Non-pigmented ciliary epithelial cell (primary cell): ENCODE measurements around the gene PHC2.

Experiments
- DNase-seq: peaks from one replicate; pipeline ENCODE4 v3.0.0-alpha.2; 2010; ENCODE audit warnings: low read depth

The PHC2 gene

DNA sequence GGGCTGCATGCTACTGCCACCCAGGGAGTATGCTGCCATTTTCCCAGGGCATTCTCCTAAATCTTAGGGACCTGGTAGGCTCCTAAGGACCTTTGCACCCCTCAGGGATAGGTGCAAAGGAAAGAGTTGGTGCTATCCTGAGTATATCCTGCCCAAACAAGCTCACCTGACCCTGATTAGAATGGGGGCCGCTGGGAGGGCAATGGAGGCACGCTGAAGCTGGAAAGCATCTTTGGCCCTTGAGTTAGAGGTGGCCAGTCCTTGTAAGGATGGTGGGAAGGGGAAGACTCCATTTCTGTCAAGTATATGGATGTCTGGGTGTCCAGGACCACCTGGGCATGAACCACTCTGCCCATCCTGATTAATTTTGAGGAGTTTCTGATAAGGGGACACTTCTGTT is 61.1 kb downstream of the PHC2 start:
- no peak for DNase-seq

DNA sequence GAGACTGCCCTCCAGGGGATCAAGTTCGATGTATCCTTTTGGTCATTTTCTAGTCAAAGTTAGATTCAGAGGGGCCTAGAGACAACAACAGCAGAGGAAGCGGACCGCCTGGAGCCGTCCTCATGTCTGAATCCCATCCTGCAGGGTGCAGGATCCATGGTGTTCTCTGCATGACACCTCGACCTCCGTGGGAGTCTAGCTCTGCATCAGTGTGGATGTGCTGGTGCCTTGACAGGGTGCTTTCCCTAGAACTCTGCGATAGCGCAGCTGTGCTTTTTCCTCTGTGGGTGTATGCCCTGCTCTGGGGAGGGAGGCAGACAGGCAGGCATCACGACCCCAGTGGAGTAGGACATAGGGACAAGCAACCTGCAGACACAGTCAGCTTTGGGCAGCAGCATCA is 61.8 kb downstream of the PHC2 start:
- DNase-seq = no peak

DNA sequence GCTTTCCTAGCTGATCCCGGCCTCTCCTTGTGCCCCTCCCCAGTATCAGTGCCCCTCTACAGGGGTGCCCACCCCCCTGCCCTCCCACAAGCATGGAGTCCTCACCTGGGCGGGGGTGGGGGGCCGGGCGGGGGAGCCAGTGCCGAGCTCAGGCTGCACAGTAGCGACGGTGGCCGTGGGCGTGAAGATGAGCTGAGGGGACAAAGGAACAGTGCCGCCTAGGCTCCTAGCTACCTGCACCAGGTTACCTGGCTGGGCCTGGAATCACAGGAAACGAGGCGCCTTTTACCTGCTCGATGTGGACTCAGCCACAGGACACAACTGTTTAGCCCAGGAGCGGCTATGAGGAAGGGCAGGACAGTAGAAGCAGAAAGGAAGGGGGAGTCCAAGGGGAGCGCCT is 62.5 kb downstream of the PHC2 start:
- no peak for DNase-seq

- DNase-seq = no peak
Measured at GRCh38 chr1:33367485-33368405, 63.1 kb downstream of the PHC2 start.

DNA sequence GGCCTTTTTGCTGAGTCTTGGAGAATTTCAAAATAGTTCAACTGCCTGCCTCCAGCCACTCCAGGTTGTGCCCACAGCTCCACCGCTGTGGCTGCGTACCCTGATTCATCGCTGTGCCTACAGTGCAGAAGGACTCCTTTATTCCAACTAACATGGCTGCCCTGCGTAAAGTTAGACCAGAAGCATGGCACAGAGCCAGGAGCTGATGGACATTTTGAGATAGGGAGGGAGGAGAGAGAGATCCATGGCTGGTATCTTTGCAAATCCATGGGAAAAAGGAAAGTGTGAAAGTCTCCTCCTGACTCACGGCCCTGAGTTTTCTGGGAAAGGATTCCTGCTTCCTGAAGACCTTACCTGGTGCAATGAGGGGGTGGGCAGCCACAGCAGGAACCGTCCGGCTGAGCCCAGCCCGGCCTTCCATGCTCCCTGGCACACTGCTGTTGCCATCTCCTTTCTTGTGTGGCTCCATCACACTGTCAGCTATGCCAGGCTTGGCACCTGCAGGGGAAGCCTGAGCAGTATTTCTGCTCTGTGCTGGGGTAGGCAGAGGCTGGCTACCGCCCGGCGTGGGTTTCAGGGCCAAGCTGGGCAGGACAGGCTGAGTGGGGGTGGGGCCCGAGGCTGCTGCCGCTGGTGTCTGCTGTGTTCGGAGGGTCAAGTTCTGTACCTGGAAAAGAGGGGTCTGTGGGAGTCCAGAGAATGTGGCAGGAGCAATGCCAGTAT is 64.0 kb downstream of the PHC2 start:
- DNase-seq = no peak

GRCh38 chr1:33365560-33365997 is 65.3 kb downstream of the PHC2 start:
- DNase-seq = no peak

- DNase-seq = no peak
Measured at GRCh38 chr1:33364565-33364918, 66.4 kb downstream of the PHC2 start.

DNA sequence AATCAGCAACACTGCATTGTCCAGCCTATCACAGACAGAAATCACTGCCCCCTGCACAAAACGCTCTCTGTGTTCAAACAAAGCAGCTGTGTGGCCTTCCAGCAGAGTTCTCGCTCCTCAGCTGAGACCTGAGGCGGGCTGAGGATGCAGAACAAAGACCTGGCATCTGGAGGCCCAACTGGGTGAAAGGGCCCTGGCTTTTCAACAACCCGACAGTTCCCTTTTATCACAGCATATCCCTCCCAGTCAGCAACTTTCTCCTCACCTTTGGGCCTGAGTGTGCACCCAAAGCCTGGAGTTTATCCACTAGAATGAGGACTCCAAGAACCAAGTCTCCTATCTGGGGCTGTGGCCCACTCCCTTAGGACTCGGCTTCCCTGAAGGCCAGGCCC is 67.4 kb downstream of the PHC2 start:
- DNase-seq = no peak

GRCh38 chr1:33363021-33363420 is 67.9 kb downstream of the PHC2 start:
- DNase-seq = no peak

DNA sequence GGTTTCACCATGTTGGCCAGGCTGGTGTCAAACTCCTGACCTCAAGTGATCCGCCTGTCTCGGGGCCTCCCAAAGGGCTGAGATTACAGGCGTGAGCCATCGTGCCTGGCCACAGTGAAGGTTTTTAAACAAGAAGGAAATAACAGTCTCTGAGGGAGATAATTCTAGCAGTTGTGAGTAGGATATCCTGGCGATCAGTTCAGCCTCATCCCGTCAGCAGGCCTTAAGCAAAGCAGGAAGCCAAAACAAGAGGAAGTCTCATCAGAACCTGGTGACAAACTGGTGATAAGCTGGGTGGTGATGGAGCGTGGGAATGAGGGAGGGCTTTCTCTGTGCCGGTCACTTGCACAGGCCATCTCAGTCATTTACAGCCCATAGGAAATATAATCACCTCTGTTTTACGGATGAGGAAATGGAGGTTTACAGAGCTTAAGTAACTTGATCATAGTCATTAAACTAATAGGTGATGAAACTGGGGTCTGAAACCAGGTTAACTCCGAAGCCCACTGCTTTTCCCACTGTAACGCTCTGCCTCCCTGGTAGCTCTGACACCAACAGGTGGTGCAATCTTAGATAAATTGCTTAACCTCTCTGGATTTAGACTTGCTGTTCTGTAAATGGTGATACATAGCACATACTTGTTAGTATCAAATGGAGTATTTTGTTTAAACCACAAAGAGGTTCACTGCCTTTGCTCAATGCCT is 69.2 kb downstream of the PHC2 start:
- no peak for DNase-seq

DNA sequence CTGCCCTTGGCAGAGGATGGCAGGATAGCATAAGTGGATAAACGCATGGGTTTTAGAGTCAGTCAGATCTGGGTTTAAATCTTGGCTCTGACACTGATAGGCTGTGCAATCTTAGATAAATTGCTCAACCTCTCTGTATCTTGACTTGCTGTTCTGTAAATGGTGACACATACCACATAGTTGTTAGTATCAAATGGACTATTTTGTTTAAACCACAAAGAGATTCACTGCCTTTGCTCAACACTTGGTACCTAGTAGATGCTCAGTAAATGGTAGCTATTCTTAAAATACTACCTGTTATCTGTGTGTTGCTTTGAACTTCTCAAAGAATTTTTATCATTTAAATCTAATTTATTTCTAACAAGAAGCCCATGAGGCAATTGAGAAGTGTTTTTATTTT is 70.5 kb downstream of the PHC2 start:
- DNase-seq = no peak

DNA sequence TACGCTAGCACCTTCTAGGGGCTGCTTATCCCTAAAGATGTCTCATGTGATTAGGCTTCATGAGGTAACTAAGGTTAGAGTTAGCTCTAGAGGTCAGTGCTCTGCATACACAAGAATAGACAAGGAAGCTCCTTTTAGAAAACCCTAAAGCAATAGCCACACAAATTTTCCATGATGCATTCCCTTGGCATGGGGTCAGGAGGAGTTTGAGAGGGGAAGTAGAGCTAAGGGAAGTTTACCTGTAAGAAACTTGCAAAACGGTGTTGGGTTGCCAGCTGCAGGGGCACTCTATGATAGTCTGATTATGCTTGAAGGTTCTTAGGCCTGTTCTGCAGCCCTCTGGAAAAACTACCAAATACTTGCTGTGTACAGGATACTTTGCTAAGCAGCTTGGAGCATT is 71.0 kb downstream of the PHC2 start:
- DNase-seq = no peak

- DNase-seq = no peak
Measured at GRCh38 chr1:33358795-33359503, 71.9 kb downstream of the PHC2 start.

- no peak for DNase-seq
Measured at GRCh38 chr1:33358114-33358794, 72.6 kb downstream of the PHC2 start.

GRCh38 chr1:33357099-33357498 is 73.8 kb downstream of the PHC2 start:
- DNase-seq = no peak

DNA sequence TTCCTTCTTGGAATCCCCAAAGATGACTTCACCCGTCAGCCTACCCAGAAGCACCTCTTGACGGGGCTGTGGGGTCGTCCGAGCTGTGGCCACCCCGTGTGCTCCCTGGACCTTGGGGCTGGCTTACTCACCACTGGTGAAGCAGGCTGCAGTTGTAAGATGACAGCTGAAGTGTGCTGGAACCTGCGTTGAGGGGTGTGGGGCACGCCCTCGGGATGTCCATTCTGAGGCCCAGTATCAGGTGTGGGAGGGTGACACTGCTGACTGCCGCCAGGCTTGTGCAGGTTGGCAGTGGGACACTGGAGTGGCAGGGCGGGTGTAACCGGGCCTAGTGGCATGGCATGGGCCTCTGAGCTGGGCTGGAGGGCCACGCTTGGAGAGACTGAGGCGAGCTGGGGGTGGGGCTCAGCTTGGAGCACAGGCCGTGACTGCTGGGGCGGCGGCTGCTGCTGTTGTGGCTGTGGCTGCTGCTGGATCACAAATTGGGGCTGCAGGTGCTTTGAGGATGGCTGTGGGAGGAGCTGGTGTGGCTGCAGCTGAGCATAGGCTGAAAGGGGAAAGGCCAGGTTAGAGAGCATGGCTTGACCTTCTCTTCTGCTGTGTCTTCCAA is 76.1 kb downstream of the PHC2 start:
- DNase-seq = no peak

DNA sequence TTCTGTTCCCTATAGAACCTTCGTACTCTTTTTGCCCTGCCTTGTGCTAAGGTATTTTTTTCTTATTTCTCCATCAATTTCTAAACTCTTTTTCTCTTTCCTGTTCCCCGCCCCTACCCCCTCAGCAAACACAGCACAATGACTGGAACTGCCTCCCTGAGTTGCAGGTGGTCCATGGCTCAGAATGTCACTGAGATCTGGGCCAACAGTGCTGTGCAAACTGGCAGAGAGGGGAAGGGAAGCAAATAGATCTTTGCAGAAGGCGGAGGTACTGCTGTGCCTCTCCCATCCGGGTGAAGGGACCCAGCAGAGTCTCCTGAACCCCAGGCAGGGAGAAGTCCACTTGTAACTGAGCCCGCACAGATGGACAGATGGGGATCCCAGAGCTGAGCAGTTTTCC is 77.4 kb downstream of the PHC2 start:
- DNase-seq = no peak

DNA sequence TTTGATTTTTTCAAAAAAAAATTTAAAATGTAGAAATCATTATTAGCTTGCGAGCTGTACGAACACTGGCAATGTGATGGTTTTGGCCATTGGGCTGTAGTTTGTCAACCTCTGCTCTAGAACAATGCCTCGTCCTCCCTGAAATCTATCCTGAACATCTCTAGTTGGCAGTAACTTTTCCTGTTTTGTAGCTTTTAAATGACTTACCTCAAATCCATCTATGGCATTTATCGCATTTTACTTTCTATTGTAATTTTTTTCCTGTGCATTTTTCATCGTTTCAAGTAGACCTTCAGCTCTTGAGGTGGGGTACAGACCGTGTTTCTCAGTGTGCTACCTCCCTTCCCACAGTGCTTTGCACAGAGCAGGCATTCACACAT is 79.6 kb downstream of the PHC2 start:
- no peak for DNase-seq

GRCh38 chr1:33350611-33351280 is 80.1 kb downstream of the PHC2 start:
- no peak for DNase-seq

DNA sequence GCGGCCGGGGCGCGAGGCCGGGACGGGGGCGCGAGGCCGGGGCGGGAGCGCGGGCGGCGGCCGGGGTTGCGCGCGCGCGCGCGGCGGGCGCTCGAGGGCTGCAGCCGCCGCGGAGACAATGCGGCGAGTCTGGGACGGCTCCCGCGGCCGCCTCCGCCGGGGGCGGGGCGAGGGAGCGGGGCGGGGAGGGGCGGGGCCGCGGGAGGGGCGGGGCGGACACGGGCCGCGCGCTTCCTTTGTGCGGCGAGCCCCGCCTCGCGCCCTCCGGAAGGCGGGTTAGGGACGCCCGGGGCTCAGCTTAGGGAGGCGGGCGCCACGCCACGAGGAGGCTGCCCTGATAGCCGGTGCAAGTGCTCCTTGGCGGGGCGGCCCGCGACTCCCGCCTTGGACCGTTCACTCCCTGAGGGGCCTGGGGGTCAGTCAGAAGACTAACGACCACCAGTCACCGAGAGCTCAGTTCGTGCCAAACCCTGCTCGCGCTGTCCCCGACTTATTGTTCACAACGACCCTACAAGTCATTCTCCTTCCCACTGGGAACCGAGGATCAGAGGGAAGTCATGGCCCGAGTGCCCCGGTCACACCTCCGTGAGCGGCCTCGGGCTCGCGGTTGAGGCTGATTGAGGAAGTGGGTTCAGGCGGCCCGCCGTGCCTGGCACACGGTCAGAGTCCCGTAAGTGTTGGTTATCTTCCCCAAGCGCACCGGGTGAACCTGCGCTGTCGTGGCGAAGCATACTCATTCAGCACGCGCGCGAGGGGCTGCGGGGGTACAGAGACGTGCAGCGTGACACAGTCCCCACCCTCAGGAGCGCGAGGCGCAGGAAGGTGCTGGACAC is 80.9 kb downstream of the PHC2 start:
- no peak for DNase-seq
